Measurements from ENCODE around the gene RAB34.
"Not testable (repeated sequence)": the region's sequence is repeated elsewhere in the genome, so short reads cannot be mapped to it uniquely, and the experiment has no call there.

The RAB34 gene

DNA sequence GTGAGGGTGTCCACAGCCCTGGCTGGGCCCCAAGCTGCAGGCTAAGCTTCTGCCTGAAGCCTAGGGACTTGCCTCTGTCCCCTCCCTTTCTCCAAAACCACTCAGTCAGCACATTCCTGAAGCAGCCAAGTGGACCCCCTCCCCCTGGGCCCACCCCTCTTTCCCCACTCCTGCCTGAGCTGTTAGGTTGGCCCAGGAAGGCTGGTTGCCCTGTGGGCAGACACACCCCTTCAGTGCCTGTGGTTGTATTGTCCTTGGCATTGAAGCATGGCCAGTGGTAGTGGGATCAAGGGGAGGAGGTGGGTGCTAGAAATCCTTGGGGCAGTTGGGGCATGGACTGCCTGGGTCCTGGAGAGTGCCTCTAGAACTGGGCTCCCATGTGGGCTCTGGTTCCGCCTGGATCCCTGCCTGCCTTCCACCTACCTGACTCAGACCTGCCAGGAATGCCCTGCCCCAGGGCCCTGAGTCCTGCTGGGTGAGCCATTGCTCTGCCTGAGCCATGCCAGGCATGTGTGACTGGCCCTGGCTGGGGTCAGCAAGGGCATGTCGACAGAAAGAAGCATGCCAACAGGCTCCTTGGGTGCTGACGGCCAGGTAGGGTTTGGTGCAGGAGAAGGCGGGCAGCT, 28.2 kb upstream of the RAB34 start:
- DNase-seq: no peak

DNA sequence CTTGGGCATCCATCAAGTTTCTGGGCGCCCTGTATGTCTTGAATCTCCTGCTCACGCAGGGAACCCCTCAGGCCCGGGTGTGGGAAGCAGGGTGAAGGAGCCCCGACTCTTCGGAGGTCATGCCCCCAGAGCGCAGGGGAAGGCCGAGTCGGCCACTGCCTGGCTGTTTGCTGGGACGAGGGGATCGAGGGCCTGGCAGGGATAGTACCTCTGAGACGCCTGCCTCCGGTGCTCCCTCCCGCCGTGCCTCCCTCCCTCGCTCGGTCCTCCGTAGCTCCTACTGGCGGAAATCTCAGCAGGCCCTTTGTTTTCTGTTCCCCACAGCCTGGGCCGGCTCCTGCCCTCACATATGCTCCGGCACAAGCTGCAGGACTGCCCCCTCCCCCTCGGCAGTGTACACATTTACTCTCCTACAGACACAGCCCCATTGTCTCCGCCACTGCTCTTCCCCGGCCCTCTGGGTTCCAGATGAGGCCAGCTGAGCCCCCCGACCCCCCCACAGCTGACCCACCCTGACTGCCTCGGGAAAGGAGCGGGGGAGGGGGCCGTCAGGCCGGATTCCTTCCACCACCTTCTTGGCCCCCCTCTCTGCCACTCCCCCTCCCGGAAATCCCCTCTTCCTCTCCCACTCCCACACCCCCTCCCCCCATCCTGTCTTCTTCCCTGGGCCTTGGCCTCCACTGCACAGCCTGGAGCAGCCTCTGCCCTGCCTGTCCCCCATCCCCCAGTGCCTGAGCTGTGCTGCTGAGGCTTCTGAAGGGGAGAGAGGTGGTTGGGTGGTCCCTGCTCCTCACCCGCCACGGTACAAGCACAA, 27.5 kb upstream of the RAB34 start:
- DNase-seq: peak; percentile 28

DNA sequence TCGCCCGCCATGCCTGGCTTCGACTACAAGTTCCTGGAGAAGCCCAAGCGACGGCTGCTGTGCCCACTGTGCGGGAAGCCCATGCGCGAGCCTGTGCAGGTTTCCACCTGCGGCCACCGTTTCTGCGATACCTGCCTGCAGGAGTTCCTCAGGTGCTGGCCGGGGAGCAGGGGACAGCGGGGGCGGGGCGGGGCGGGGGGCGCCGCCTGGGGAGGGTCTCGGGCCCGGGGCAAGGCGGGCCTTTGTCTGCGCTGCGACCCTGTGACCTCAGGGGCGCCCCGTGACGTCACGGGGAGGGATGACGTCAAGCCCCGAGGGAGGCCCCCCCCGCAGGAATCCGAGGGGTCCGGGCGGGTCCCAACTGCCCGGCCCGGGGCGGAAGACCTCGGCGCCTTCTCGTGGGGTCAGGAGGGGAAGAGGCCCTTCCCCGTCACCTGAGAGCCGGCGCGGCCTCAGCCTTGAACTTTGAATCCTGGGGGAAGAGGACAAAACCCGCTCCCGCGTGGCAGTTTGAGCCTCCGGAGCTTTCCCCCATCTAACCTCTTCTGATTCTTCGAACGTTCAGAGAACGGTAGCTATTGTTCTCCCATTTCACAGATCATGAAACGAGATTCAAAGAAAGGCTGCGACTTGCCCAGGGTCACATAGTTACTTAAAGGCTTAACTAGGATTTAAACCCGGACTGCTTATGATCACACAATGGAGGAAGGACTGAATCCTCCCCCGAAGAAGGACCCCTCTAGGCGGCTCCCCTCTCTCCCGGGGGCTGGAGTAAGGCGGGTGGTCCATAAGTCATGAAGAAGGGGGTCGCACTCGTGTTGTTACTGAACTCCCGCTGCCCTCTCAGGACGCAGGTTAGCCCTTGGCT, 26.7 kb upstream of the RAB34 start:
- peak; percentile 69 for DNase-seq

DNA sequence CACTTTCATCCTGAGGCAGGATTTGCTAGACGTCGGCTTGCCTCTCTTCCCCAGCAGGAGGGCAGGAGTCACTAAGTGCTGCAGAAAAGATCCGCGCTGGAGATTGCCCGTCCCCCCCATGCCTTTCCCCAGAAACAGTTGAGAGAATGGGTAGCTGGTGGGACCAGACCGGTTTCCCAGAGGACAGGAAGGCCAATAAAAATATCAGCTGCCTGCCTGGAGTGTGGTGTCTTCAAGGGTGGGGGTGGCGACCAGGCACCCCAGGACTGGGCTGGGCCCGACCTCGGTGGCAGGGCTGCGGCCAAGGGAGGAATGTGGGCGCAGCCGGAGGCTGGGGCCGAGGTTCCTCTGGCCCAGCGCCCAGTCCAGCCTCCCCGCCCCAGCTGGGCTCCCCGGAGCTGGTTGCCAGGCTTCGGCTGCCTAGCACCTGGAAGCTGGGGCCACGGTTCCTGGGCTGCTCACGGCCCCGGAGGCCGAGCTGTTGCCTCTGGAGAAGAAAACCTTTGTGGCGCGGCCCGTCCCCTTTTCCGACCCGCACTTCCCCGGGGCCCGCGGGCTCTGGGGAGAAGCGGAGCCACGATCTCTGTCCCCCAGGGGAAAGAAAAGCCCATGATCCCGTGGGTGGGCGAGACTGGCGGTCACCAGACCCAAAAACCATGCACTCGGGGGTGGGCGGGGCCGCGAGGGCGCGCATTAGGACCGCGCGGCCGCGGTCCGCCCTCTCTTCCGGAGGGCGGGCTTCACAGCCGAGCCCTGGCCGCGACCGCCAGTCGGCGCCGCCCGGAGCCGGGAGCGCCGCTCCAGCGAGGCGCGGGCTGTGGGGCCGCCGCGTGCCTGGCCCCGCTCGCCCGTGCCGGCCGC, 25.8 kb upstream of the RAB34 start, which contains the start of gene TRAF4:
TRAF4 (plus strand) TSS at position 769 of the 861 bp plus-strand sequence. CDS start 102 bp downstream, outside the sequence.
- peak; percentile 81 for DNase-seq

DNA sequence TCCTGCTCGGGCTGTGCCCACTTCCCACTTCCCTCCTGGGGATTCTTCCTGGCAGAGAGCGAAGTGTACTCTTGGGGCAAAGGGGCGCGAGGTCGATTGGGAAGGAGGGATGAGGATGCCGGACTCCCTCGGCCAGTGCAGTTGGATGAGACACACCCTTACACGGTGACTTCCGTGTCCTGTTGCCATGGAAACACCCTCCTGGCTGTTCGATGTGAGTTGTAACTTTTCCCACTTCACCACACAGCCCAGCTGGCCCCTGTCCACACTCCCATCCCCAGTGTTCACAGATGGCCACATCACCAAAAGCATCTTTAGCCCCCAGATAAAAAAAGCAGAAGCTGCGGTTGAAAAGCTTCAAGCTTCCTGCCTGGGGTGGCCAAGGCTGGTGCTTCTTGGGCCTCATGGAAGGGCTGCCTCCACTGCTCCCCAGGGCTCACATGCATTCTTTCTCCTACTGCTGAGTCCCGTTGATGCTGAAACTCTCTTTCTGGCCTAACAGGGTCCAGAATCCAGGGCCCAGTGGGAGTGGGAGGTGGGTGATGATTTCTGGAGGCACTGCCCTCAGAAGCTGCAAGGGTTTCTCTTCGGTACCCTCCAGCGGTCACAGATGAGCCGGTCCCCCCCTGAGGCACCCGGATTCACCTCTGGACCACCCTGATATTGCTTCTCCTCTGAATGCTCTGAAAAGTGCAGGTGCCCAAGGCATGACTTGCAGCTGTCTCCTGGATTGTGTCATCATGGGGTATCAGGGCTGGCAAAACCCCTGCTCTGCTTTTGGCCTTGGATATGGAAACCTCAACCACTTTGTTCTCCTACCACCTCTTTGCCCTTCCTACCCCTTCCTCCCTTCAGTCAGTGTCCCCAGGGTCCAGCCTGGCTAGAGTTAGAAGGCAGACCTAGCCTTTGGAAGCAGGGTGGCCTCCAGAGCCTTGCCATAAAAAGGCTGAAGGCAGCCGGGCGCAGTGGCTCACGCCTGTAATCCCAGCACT, 24.0 kb upstream of the RAB34 start:
- DNase-seq: peak; percentile 3

DNA sequence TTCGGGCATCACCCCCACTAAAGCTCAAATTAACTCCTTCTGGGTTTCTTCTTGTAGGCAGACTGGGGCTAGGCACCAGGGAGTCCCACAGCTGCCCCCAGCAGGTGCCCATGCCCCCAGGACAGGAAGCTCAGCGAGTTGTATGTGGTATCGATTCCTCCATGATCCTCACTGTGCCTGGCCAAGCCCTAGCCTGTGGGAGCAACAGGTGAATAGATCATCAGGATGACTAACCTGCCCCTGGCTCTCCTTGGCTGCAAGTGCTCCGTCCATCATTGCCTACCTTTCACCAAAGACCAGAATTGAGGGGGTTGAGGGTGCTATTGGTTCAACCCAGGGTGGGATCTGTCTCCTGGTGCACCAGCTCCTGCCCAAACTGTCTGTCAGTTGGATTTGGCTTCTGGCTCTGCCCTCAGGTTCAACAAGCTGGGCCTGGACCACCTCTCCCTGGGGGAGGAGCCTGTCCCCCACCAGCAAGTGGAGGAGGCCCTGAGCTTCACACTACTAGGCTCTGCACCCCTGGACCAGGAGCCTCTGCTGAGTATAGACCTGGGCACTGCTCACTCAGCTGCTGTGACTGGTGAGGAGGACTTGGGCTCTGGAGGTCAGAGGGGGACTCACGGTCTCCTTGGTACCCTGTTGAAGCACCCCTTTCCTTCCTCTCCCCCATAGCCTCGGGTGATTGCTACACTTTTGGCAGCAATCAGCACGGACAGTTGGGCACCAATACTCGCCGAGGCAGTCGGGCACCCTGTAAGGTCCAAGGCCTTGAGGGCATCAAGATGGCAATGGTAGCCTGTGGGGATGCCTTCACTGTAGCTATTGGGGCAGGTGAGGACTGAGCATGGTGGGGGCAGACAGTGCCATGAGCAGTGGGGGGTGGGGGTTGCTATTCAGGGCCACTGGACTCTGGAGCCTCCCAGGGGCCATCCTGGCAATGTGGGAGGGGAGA, 23.0 kb upstream of the RAB34 start:
- DNase-seq: peak; percentile 3

DNA sequence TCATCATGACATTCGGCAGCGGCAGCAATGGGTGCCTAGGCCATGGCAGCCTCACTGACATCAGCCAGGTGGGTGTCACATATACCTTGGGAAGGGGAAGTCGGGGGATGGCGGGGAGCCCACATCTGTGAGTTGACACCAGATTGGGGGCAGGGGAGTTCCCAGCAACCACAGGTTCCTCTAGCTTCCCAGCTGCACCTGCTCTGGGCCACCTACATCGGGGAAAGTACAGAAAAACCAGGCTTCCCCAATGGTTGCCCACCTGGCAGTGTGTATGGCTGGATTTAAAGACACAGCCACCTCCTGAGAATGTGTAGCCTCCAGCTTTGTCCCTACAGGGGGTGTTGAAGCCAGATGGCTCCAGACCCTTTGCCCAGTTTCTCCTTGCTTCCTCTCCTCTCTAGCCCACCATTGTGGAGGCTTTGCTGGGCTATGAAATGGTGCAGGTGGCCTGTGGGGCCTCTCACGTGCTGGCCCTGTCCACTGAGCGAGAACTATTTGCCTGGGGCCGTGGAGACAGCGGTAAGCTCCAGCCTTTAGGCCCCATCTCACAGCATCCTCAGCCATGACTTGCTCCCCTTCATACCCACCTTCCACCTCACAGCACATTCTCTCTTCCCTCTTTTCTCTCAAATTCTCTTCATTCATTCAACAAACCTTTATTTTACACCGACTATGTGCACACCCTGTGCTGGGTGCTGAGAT, 21.2 kb upstream of the RAB34 start:
- peak; percentile 63 for DNase-seq

DNA sequence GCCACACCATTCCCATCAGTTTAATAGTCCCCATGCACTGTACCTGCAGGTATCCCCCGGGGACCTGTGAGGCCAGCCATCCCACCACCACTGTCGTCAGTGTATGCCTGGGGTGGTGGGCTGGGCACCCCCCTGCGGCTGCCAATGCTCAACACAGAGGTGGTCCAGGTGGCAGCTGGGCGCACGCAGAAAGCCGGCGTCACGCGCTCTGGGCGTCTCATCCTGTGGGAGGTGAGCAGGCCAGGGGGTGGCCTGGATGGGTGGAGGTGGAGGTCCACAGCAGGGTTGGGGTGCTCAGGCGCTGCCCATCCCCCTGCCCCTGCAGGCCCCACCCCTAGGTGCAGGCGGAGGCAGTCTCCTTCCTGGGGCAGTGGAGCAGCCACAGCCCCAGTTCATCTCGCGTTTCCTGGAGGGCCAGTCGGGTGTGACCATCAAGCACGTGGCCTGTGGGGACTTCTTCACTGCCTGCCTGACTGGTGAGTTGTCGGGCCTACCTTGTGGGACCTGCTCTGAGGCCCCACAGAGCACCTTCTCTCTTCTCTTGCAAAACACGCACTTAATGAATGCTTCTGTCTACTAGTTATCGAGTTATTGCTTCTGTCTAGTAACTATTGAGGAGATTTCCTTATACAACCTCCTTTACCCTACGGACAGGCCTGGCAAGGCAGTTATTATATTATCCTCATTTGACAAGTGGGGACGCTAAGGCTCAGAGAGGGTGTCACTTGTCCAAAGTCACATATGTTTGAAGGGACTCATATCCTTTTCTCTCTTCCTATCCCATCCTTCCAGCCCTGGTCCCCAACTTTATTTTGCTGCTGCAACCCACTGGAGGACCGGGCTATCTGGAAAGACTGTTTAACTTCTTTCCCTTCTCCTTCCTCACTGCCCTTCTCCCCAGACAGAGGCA, 20.4 kb upstream of the RAB34 start:
- no peak for DNase-seq

DNA sequence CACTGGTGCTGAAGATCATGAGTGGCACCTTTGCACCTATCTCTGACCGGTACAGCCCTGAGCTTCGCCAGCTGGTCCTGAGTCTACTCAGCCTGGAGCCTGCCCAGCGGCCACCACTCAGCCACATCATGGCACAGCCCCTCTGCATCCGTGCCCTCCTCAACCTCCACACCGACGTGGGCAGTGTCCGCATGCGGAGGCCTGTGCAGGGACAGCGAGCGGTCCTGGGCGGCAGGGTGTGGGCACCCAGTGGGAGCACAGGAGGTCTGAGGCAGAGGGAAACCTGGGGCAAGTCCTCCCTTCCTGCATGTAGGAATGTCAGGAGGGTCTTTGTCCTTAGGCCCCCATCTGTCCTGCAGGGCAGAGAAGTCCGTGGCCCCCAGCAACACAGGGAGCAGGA, 19.6 kb upstream of the RAB34 start:
- no peak for DNase-seq

DNA sequence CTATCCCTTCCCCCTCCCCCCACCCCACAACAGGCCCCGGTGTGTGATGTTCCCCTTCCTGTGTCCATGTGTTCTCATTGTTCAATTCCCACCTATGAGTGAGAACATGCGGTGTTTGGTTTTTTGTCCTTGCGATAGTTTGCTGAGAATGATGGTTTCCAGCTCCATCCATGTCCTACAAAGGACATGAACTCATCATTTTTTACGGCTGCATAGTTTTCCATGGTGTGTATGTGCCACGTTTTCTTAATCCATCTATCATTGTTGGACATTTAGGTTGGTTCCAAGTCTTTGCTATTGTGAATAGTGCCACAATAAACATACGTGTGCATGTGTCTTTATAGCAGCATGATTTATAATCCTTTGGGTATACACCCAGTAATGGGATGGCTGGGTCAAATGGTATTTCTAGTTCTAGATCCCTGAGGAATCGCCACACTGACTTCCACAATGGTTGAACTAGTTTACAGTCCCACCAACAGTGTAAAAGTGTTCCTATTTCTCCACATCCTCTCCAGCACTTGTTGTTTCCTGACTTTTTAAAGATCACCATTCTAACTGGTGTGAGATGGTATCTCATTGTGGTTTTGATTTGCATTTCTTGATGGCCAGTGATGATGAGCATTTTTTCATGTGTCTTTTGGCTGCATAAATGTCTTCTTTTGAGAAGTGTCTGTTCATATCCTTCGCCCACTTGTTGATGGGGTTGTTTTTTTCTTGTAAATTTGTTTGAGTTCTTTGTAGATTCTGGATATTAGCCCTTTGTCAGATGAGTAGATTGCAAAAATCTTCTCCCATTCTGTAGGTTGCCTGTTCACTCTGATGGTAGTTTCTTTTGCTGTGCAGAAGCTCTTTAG, 18.5 kb upstream of the RAB34 start:
- not testable (repeated sequence) for DNase-seq

DNA sequence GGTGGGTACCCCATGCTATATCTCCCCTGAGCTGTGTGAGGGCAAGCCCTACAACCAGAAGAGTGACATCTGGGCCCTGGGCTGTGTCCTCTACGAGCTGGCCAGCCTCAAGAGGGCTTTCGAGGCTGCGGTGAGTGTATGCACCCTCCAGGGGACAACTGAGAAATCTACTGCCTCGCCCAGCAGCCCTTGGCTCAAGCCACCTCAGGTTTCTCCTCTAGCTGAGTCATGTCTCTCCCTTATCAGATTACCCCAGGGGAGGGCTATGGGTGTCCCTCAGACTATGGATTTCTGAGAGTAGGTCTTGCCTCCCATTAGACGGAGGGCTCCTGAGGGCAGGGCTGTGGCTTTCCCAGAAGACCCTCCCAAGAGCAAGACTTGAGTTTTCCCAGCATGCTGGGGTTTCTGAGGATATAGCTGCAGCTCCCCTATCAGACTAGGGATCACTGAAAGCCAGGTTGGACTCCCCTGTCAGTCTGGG, 17.6 kb upstream of the RAB34 start:
- DNase-seq: no peak

DNA sequence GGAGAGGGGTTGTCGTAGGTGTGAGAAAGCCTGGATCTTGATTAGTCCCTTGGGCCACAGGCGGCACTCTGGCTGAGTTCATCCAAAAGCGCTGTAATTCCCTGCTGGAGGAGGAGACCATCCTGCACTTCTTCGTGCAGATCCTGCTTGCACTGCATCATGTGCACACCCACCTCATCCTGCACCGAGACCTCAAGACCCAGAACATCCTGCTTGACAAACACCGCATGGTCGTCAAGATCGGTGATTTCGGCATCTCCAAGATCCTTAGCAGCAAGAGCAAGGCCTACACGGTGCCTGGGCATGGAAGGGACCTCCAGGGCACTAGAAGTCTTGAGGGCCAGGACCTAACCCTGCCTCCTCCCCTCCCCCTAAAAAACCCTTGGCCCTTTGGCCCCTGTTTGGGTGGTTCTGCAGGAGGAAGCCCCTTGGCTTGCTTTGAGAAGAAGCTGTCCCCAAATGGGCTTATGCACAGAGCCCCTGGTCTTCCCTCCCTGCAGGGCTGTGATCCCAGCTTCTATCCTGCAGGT, 17.1 kb upstream of the RAB34 start:
- no peak for DNase-seq

DNA sequence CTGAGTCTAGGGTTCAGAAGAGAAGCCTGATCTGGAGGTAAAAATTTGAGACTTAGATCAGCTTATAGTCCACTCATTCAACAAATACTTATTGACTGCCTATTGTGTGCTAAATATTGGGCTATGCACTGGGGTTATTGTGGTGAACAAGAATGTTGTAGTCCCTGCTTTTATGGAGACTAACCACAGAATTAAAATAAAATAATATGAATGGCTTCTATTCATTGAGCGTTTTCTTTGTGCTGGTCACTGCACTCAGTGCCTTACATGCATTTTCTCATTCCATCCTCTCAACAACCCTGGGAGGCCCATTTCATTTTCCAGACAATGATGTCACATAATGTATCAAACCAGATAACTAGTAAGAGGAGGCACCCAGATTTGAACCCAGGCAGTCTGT, 15.7 kb upstream of the RAB34 start:
- DNase-seq: no peak

DNA sequence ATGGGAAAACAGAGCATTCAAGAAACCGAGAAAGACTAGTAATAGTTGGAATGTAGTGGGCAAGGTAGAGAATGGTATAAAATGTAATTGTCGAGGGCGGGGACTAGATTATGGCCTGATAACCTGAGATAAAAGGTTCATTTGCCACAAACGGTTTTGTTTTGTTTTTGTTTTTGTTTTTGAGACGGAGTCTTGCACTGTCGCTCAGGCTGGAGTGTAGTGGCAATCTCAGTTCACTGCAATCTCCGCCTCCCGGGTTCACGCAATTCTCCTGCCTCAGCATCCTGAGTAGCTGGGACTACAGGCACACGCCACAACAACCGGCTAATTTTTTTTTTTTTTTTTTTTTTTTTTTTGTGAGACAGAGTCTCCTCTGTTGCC, 12.3 kb upstream of the RAB34 start:
- no peak for DNase-seq

DNA sequence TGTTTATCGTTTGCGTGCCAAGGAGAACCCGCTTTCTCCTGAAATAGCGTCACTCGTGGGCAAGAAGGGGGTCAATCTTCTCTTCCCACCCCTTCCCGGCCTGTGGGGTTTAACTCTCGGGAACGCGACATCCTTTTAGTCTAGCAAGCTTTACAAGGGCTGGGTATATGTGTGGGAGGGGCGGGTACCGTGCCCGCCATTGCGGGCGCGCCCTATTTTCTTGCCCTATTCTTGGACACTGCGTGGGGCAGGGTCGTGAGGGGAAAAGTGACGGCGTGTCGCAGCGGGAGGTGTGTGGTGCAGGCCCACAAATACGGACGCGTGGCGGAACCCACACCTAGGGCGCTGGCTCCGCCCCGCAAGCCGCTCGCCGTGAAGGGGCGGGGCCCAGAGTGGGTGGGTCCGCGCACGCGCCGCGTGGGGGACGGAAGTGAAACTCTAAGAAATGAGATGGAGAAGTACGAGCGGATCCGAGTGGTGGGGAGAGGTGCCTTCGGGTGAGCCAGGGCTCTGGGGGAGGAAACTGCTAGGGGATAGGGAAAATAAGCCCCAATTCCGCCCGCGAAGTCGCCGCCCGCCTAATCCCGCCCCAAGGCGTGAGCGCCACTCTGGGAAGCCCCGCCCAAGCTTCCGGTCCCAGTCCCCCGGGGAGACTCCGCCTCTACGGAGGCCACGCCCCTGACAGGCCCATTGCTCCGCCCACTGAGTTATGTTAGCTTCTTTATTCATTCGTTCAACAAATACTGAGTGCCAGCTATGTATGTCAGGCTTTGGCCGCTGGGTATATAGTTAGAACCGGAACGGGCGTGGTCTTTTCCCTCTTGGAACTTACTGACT, 10.9 kb upstream of the RAB34 start, which contains the start of gene NEK8:
NEK8 (plus strand) TSS at position 425 of the 837 bp plus-strand sequence; CDS start at position 451, 26 bp downstream.
- peak; percentile 98 for DNase-seq

All from stimulated activated CD4-positive, alpha-beta T cell treated with anti-CD3 and anti-CD28 coated beads, Interleukin-4, amount 100 ng/mL, for 24 hours (primary cell).